ENCODE results near the gene ZDHHC11.
A peak's percentile ranks its signal among the peaks of the same experiment; 100 is the strongest.
"Not testable (repeated sequence)": the region's sequence is repeated elsewhere in the genome, so short reads cannot be mapped to it uniquely, and the experiment has no call there.

Gene ZDHHC11

GRCh38 chr5:851553-851952, 767 bp upstream of the ZDHHC11 start:
- H3K4me2 ChIP-seq (ENCODE audit: low read length) = no peak overlapping the region
- no peaks in the 10 kb centered on the region for H3K27me3 ChIP-seq (ENCODE audit: insufficient read depth, low read length, poor library complexity)
- no peaks in the 10 kb centered on the region for H3K4me1 ChIP-seq (ENCODE audit: control insufficient read depth, low read depth, low read length)
- H3K79me1 ChIP-seq (ENCODE audit: low read length) = no peaks in the 10 kb centered on the region
- H3K9ac ChIP-seq (ENCODE audit: low read length) = no peak overlapping the region
- H3K27ac ChIP-seq (ENCODE audit: low read depth, low read length) = no peak overlapping the region
- H3K4me3 ChIP-seq (ENCODE audit: low read length) = no peak overlapping the region
- H2AK5ac ChIP-seq (ENCODE audit: low read length) = no peak overlapping the region
- no peak overlapping the region for H3K23ac ChIP-seq (ENCODE audit: low read length)
- H3K36me3 ChIP-seq (ENCODE audit: control insufficient read depth, insufficient read depth, low read length) = no peaks in the 10 kb centered on the region
- H4K5ac ChIP-seq (ENCODE audit: low read length) = no peak overlapping the region
- no peak overlapping the region for H3K18ac ChIP-seq (ENCODE audit: low read length)
- no peak for DNase-seq
- no peak overlapping the region for H3K56ac ChIP-seq (ENCODE audit: low read length)
- no peak overlapping the region for H4K8ac ChIP-seq (ENCODE audit: low read depth, low read length)
- H2BK5ac ChIP-seq (ENCODE audit: low read length) = no peak overlapping the region
- no peaks in the 10 kb centered on the region for H3K79me2 ChIP-seq (ENCODE audit: control insufficient read depth, insufficient read depth, low read length)
- WGBS (ENCODE audit: extremely low coverage, insufficient coverage, low lambda C conversion rate) = no CpG with 5 or more reads among the region's 16 CpGs
- no peak overlapping the region for H2BK120ac ChIP-seq (ENCODE audit: low read depth, low read length)
- no peak overlapping the region for H3K4ac ChIP-seq (ENCODE audit: low read depth, low read length)
- H2BK15ac ChIP-seq (replicated peaks; ENCODE audit: low read depth) = no peak overlapping the region

- Histone ChIP-seq H3K4me3 (ENCODE audit: low read length) (no peak overlapping the region), H3K4me1 (ENCODE audit: control insufficient read depth, low read depth, low read length) (no peaks in the 10 kb centered on the region), H3K27me3 (ENCODE audit: insufficient read depth, low read length, poor library complexity) (no peaks in the 10 kb centered on the region), H3K23ac (ENCODE audit: low read length) (no peak overlapping the region), H3K4me2 (ENCODE audit: low read length) (no peak overlapping the region), H2BK5ac (ENCODE audit: low read length) (no peak overlapping the region), H3K9ac (ENCODE audit: low read length) (no peak overlapping the region), H3K79me2 (ENCODE audit: control insufficient read depth, insufficient read depth, low read length) (no peaks in the 10 kb centered on the region), H2BK15ac (replicated peaks; ENCODE audit: low read depth) (no peak overlapping the region), H3K27ac (ENCODE audit: low read depth, low read length) (no peak overlapping the region), H3K4ac (ENCODE audit: low read depth, low read length) (no peak overlapping the region), H2BK120ac (ENCODE audit: low read depth, low read length) (no peak overlapping the region), H3K18ac (ENCODE audit: low read length) (no peak overlapping the region), H2AK5ac (ENCODE audit: low read length) (no peak overlapping the region), H3K36me3 (ENCODE audit: control insufficient read depth, insufficient read depth, low read length) (no peaks in the 10 kb centered on the region), H4K8ac (ENCODE audit: low read depth, low read length) (no peak overlapping the region), H4K5ac (ENCODE audit: low read length) (no peak overlapping the region), H3K56ac (ENCODE audit: low read length) (no peak overlapping the region), H3K79me1 (ENCODE audit: low read length) (no peaks in the 10 kb centered on the region)
- no CpG with 5 or more reads among the region's 19 CpGs for WGBS (ENCODE audit: extremely low coverage, insufficient coverage, low lambda C conversion rate)
- no peak for DNase-seq
Observed at GRCh38 chr5:851076-851475, 290 bp upstream of the ZDHHC11 start.

GRCh38 chr5:849651-850301, 1.0 kb downstream of the ZDHHC11 start:
- Histone ChIP-seq H3K56ac (ENCODE audit: low read length) (no peak overlapping the region), H3K4ac (ENCODE audit: low read depth, low read length) (no peak overlapping the region), H2AK5ac (ENCODE audit: low read length) (no peak overlapping the region), H2BK5ac (ENCODE audit: low read length) (no peak overlapping the region), H4K5ac (ENCODE audit: low read length) (no peak overlapping the region), H2BK120ac (ENCODE audit: low read depth, low read length) (no peak overlapping the region), H3K4me3 (ENCODE audit: low read length) (no peak overlapping the region), H3K18ac (ENCODE audit: low read length) (no peak overlapping the region), H3K79me2 (ENCODE audit: control insufficient read depth, insufficient read depth, low read length) (no peaks in the 10 kb centered on the region), H2BK15ac (replicated peaks; ENCODE audit: low read depth) (no peak overlapping the region), H3K36me3 (ENCODE audit: control insufficient read depth, insufficient read depth, low read length) (no peaks in the 10 kb centered on the region), H3K9ac (ENCODE audit: low read length) (no peak overlapping the region), H3K4me2 (ENCODE audit: low read length) (no peak overlapping the region), H3K27me3 (ENCODE audit: insufficient read depth, low read length, poor library complexity) (no peaks in the 10 kb centered on the region), H3K27ac (ENCODE audit: low read depth, low read length) (no peak overlapping the region), H3K4me1 (ENCODE audit: control insufficient read depth, low read depth, low read length) (no peaks in the 10 kb centered on the region), H3K79me1 (ENCODE audit: low read length) (no peaks in the 10 kb centered on the region), H4K8ac (ENCODE audit: low read depth, low read length) (no peak overlapping the region), H3K23ac (ENCODE audit: low read length) (no peak overlapping the region)
- no CpG with 5 or more reads among the region's 20 CpGs for WGBS (ENCODE audit: extremely low coverage, insufficient coverage, low lambda C conversion rate)
- DNase-seq = peak; percentile 64

- no peaks in the 10 kb centered on the region for H3K27me3 ChIP-seq (ENCODE audit: insufficient read depth, low read length, poor library complexity)
- no peak overlapping the region for H3K56ac ChIP-seq (ENCODE audit: low read length)
- no peak overlapping the region for H3K4ac ChIP-seq (ENCODE audit: low read depth, low read length)
- H2BK15ac ChIP-seq (replicated peaks; ENCODE audit: low read depth) = no peak overlapping the region
- WGBS (ENCODE audit: extremely low coverage, insufficient coverage, low lambda C conversion rate) = no CpG with 5 or more reads among the region's 14 CpGs
- DNase-seq = no peak
- H3K4me2 ChIP-seq (ENCODE audit: low read length) = no peak overlapping the region
- no peaks in the 10 kb centered on the region for H3K36me3 ChIP-seq (ENCODE audit: control insufficient read depth, insufficient read depth, low read length)
- H4K8ac ChIP-seq (ENCODE audit: low read depth, low read length) = no peak overlapping the region
- no peak overlapping the region for H4K5ac ChIP-seq (ENCODE audit: low read length)
- no peak overlapping the region for H2BK5ac ChIP-seq (ENCODE audit: low read length)
- H2BK120ac ChIP-seq (ENCODE audit: low read depth, low read length) = no peak overlapping the region
- H3K4me1 ChIP-seq (ENCODE audit: control insufficient read depth, low read depth, low read length) = no peaks in the 10 kb centered on the region
- no peak overlapping the region for H3K9ac ChIP-seq (ENCODE audit: low read length)
- H3K27ac ChIP-seq (ENCODE audit: low read depth, low read length) = no peak overlapping the region
- H2AK5ac ChIP-seq (ENCODE audit: low read length) = no peak overlapping the region
- no peak overlapping the region for H3K23ac ChIP-seq (ENCODE audit: low read length)
- no peak overlapping the region for H3K18ac ChIP-seq (ENCODE audit: low read length)
- no peaks in the 10 kb centered on the region for H3K79me1 ChIP-seq (ENCODE audit: low read length)
- H3K79me2 ChIP-seq (ENCODE audit: control insufficient read depth, insufficient read depth, low read length) = no peaks in the 10 kb centered on the region
- no peak overlapping the region for H3K4me3 ChIP-seq (ENCODE audit: low read length)
Observed at GRCh38 chr5:848671-849111, 2.1 kb downstream of the ZDHHC11 start.

GRCh38 chr5:847736-848135, 3.0 kb downstream of the ZDHHC11 start:
- not testable (repeated sequence) for H2AK5ac ChIP-seq (ENCODE audit: low read length); DNase-seq
- no CpG with 5 or more reads among the region's 7 CpGs for WGBS (ENCODE audit: extremely low coverage, insufficient coverage, low lambda C conversion rate)

GRCh38 chr5:847212-847611, 3.6 kb downstream of the ZDHHC11 start:
- H3K27ac ChIP-seq (ENCODE audit: low read depth, low read length); DNase-seq; H3K79me2 ChIP-seq (ENCODE audit: control insufficient read depth, insufficient read depth, low read length); H3K79me1 ChIP-seq (ENCODE audit: low read length); H3K23ac ChIP-seq (ENCODE audit: low read length); H2BK15ac ChIP-seq (replicated peaks; ENCODE audit: low read depth); H3K4me1 ChIP-seq (ENCODE audit: control insufficient read depth, low read depth, low read length); H2BK5ac ChIP-seq (ENCODE audit: low read length); H3K27me3 ChIP-seq (ENCODE audit: insufficient read depth, low read length, poor library complexity); H3K4me3 ChIP-seq (ENCODE audit: low read length); H3K9ac ChIP-seq (ENCODE audit: low read length); H4K8ac ChIP-seq (ENCODE audit: low read depth, low read length); H2BK120ac ChIP-seq (ENCODE audit: low read depth, low read length); H2AK5ac ChIP-seq (ENCODE audit: low read length); H3K18ac ChIP-seq (ENCODE audit: low read length); H3K36me3 ChIP-seq (ENCODE audit: control insufficient read depth, insufficient read depth, low read length); H3K4ac ChIP-seq (ENCODE audit: low read depth, low read length); H3K56ac ChIP-seq (ENCODE audit: low read length); H3K4me2 ChIP-seq (ENCODE audit: low read length); H4K5ac ChIP-seq (ENCODE audit: low read length): not testable (repeated sequence)
- no CpG with 5 or more reads among the region's 18 CpGs for WGBS (ENCODE audit: extremely low coverage, insufficient coverage, low lambda C conversion rate)

More at GRCh38 chr5:847736-848135, 3.0 kb downstream of the ZDHHC11 start:
- not testable (repeated sequence) for H4K8ac ChIP-seq (ENCODE audit: low read depth, low read length); H3K23ac ChIP-seq (ENCODE audit: low read length); H3K79me1 ChIP-seq (ENCODE audit: low read length); H4K5ac ChIP-seq (ENCODE audit: low read length); H3K56ac ChIP-seq (ENCODE audit: low read length); H3K4me3 ChIP-seq (ENCODE audit: low read length); H2BK120ac ChIP-seq (ENCODE audit: low read depth, low read length); H3K4me1 ChIP-seq (ENCODE audit: control insufficient read depth, low read depth, low read length); H3K79me2 ChIP-seq (ENCODE audit: control insufficient read depth, insufficient read depth, low read length); H3K18ac ChIP-seq (ENCODE audit: low read length); H3K36me3 ChIP-seq (ENCODE audit: control insufficient read depth, insufficient read depth, low read length); H3K4me2 ChIP-seq (ENCODE audit: low read length); H2BK15ac ChIP-seq (replicated peaks; ENCODE audit: low read depth); H3K4ac ChIP-seq (ENCODE audit: low read depth, low read length); H3K27me3 ChIP-seq (ENCODE audit: insufficient read depth, low read length, poor library complexity); H3K27ac ChIP-seq (ENCODE audit: low read depth, low read length); H3K9ac ChIP-seq (ENCODE audit: low read length); H2BK5ac ChIP-seq (ENCODE audit: low read length)

All from mesendoderm (in vitro differentiated cells).